Measurements from ENCODE around the gene SYT5.

DNA sequence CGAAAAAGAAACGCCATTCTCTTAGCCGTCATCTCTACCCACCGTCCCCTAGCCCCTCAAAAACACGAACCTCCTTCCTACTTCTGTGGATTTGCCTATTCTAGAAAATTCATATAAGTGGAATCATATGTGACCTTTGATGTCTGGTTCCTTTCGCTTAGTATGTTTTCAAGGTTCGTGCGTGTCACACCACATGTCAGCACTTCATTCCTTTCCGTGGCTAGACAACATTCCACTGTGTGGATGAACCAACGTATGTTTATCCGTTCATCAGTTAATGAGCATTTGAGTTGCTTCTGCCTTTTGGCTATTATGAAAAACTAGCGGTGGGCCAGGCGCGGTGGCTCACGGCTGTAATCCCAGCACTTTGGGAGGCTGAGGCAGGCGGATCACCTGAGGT, 48.7 kb downstream of the SYT5 start:
- TF ChIP-seq SIN3A (IDR thresholded peaks at IDR 0.05; ENCODE audit: borderline replicate concordance, insufficient read depth, low read length) = no peak
- no peak for TF ChIP-seq FOXP2 (optimal IDR thresholded peaks at IDR 0.05; ENCODE audit: borderline replicate concordance, extremely low read depth, extremely low read length, insufficient read depth)

Data from PFSK-1 (cell line).